Measurements from ENCODE around the gene NOL3. TPM values are rescaled to one million over a fixed set of nuclear protein-coding genes. Genes with fewer than 3 reads are reported as not detected.

The NOL3 gene
- total and polyA plus RNA-seq, 2 donors (not counting 3 experiments of a cell fraction or from before 2014, with no cell fraction given) = 16.0 to 19.4 TPM

DNA sequence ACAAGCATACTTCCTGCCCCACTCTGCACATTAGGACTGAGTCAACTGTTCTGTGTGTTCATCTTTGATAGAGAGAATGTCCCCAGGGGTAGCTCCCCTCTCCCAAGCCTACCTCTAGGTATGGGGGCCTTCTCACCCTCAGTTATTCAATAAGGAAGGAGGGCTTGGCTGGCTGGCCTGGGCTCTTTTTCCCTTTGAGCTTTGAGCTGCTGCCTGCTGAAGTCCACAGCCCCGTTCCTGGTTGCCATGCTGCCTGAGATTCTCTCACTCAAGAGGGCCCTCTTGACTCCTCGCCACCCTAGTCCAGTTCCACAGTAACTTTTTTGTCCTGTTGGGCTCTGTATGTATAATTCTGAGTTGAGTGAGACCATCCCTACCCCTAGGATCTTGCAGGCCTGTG, 24.6 kb upstream of the NOL3 start:
- Histone ChIP-seq H3K4me1 (ENCODE audit: control insufficient read depth, extremely low read depth, insufficient read depth, low read length) (peaks cover 3% of the 10 kb centered on the region), H4K20me1 (replicated peaks; ENCODE audit: control insufficient read depth, extremely low read depth, insufficient read depth, low read length) (no peaks in the 10 kb centered on the region), H3K9me3 (replicated peaks; ENCODE audit: control insufficient read depth, insufficient read depth, low read length) (no peaks in the 10 kb centered on the region), H3K4me3 (replicated peaks in 1 of 3; ENCODE audit: insufficient read depth in 1 of 3, low read depth in 1 of 3, low read length in 3 of 3) (no peak overlapping the region), H3K27ac (ENCODE audit: insufficient read depth, low read depth, low read length) (no peak overlapping the region), H3K36me3 (ENCODE audit: control insufficient read depth in 2 of 2, extremely low read depth in 1 of 2, insufficient read depth in 2 of 2, low read length in 2 of 2) (peaks cover 2 to 56% of the 10 kb centered on the region in 2 experiments), H3K4me2 (ENCODE audit: insufficient read depth, low read length) (no peak overlapping the region), H3K27me3 (ENCODE audit: control insufficient read depth in 2 of 2, insufficient read depth in 2 of 2, low read length in 2 of 2) (peaks cover 0 to 5% of the 10 kb centered on the region in 2 experiments), H3K9me1 (replicated peaks; ENCODE audit: control insufficient read depth, extremely low read depth, insufficient read depth, low read length) (no peaks in the 10 kb centered on the region), H3K9ac (replicated peaks; ENCODE audit: extremely low read depth, insufficient read depth, low read length) (no peak overlapping the region), H3K79me2 (ENCODE audit: control insufficient read depth, insufficient read depth, low read length) (no peaks in the 10 kb centered on the region), H2AFZ (ENCODE audit: low read depth, low read length) (no peak overlapping the region)
- intact Hi-C loops (cut with micrococcal nuclease) (no loop called here), dilution Hi-C loops (cut with MboI; ENCODE audit: extremely low pct_ligation_motif_present, low sequenced_read_pairs) (no loop called here)
- ChIA-PET CTCF (interaction anchor here (2.4 kb wide), 1 partner anchor 9 kb away, joined by 16 read pairs; no protein-coding TSS in a partner anchor), POLR2A (no interaction called here)
- no peak for DNase-seq (ENCODE audit: low read depth, low spot score)
- FAIRE-seq = no peak
- BruUV-seq (replicated peaks) = no TSS peak
- TF ChIP-seq JUN (IDR thresholded peaks at IDR 0.05; ENCODE audit: borderline replicate concordance, insufficient read depth, insufficient read length, low read depth) (no peak), MYC (IDR thresholded peaks at IDR 0.05; ENCODE audit: low read depth, low read length) (no peak), POLR2AphosphoS5 (IDR thresholded peaks at IDR 0.05; ENCODE audit: insufficient read depth, low read depth, low read length) (no peak), GATA2 (IDR thresholded peaks at IDR 0.05; ENCODE audit: insufficient read depth, insufficient read length, low read depth, low read length) (no peak), POLR2A (IDR thresholded peaks at IDR 0.05; ENCODE audit: low read depth, low read length) (no peak), EZH2 (IDR thresholded peaks at IDR 0.05; ENCODE audit: borderline replicate concordance, low read depth, low read length, severe bottlenecking) (no peak), MAX (IDR thresholded peaks at IDR 0.05; ENCODE audit: insufficient read depth, insufficient read length) (no peak), CTCF (IDR thresholded peaks at IDR 0.05; ENCODE audit: extremely low read depth in 1 of 2, insufficient read depth in 1 of 2, low read depth in 1 of 2, low read length in 2 of 2) (no peak), FOS (IDR thresholded peaks at IDR 0.05; ENCODE audit: borderline replicate concordance, insufficient read depth, low read length) (no peak)
